HepG2 (cell line): Measurements from ENCODE around the gene ICAM2. TPM values are rescaled to one million over a fixed set of nuclear protein-coding genes. Genes with fewer than 3 reads are reported as not detected.

Source experiments
- ATAC-seq: fragments of 200-7000 bp; cut with Tn5 transposase; 3 replicates; pipeline ENCODE4 v1.9.1; 2020; ENCODE audit warnings: mild to moderate bottlenecking, moderate library complexity
- BruUV-seq: library from RNA; stranded (reverse); fragments of 400-500 nt; replicated peaks from 2 replicates; lab custom pipeline; 2021; lab: Mats Ljungman, UMichigan
- CTCF ChIA-PET: fragments of 300-600 bp; formaldehyde crosslinking; extraction: SDS; loops from one replicate; lab custom pipeline; 2021; ENCODE audit warnings: low total read pairs, inconsistent platforms, low intra/inter-chr PET ratio; lab: Yijun Ruan, JAX
- POLR2A ChIA-PET: fragments of 350-600 bp; sonication (Branson Sonifier 250); formaldehyde crosslinking; loops from one replicate; lab custom pipeline; 2020; ENCODE audit warnings: antibody characterized with exemption, inconsistent platforms; lab: Yijun Ruan, JAX
- DNase-seq: peaks from one replicate; pipeline ENCODE4 v3.0.0-alpha.2; 2015; ENCODE audit warnings: low spot score
- FAIRE-seq: peaks from 3 replicates; lab custom pipeline; 2011; peaks lifted over from hg19 to GRCh38; lab: Jason Lieb, UNC
- H2AFZ ChIP-seq: one replicate; pipeline ENCODE4 v1.6.1; 2011; ENCODE audit warnings: low read length, inconsistent platforms
- H3K27ac ChIP-seq: fragments of 300-600 bp; 3 replicates; pipeline ENCODE4 v1.8.0; 2011; ENCODE audit warnings: mixed run types, mild to moderate bottlenecking, mixed read lengths, low read length, inconsistent platforms; ENCODE audit not compliant: insufficient read depth; ENCODE audit errors: extremely low read length
- H3K27me3 ChIP-seq, 2 experiments: fragments of 200-600 bp in 1 of 2; 2 replicates in 1 of 2; 3 replicates in 1 of 2; pipeline versions ENCODE4 v1.6.0 to v1.8.0; 2011; ENCODE audit warnings: low read length in 2 of 2, mild to moderate bottlenecking in 2 of 2, moderate library complexity in 2 of 2, inconsistent platforms in 1 of 2; ENCODE audit not compliant: insufficient read depth in 2 of 2, control insufficient read depth in 1 of 2
- H3K36me3 ChIP-seq, 2 experiments: fragments of 200-600 bp in 1 of 2; replicated peaks in 1 of 2; 2 replicates in 1 of 2; 3 replicates in 1 of 2; pipeline versions ENCODE4 v1.5.1 to v1.8.0; 2011; ENCODE audit warnings: low read length in 2 of 2, inconsistent platforms in 1 of 2; ENCODE audit not compliant: insufficient read depth in 2 of 2, control insufficient read depth in 1 of 2
- H3K4me1 ChIP-seq: 2 replicates; pipeline ENCODE4 v1.5.1; 2012; ENCODE audit warnings: low read length, inconsistent platforms; ENCODE audit not compliant: insufficient read depth
- H3K4me2 ChIP-seq: 2 replicates; pipeline ENCODE4 v1.6.0; 2011; ENCODE audit warnings: low read depth, low read length, inconsistent platforms
- H3K4me3 ChIP-seq, 3 experiments: fragments of 200-600 bp in 1 of 3; sonication (generic), shearing (Covaris generic) in 1 of 3; replicated peaks in 1 of 3; 2 replicates each; pipeline ENCODE4 v1.5.1; 2011 to 2016; ENCODE audit warnings: low read length in 3 of 3, inconsistent platforms in 2 of 3, low read depth in 2 of 3, mild to moderate bottlenecking in 2 of 3, control low read depth in 1 of 3, mixed read lengths in 1 of 3; ENCODE audit not compliant: insufficient read depth in 1 of 3
- H3K79me2 ChIP-seq: one replicate; pipeline ENCODE4 v1.6.1; 2011; ENCODE audit warnings: low read length, inconsistent platforms; ENCODE audit not compliant: insufficient read depth
- H3K9ac ChIP-seq: 2 replicates; pipeline ENCODE4 v1.6.0; 2011; ENCODE audit warnings: mild to moderate bottlenecking, low read depth, low read length, inconsistent platforms; ENCODE audit not compliant: insufficient read depth
- H3K9me3 ChIP-seq: 2 replicates; pipeline ENCODE4 v1.5.1; 2012; ENCODE audit warnings: mild to moderate bottlenecking, low read length
- H4K20me1 ChIP-seq: 2 replicates; pipeline ENCODE4 v1.6.0; 2011; ENCODE audit warnings: inconsistent platforms, mild to moderate bottlenecking, low read length, moderate library complexity; ENCODE audit not compliant: insufficient read depth
- ATF2 ChIP-seq: sonication (generic); formaldehyde crosslinking; IDR thresholded peaks from 2 replicates; pipeline ENCODE4 v1.4.0; 2020; ENCODE audit warnings: missing genetic modification reagents
- BCL6 ChIP-seq: IDR thresholded peaks from 2 replicates; pipeline ENCODE4 v1.6.1; 2016; ENCODE audit warnings: missing genetic modification reagents, missing compliant biosample characterization
- GPBP1L1 ChIP-seq: sonication (generic); formaldehyde crosslinking; IDR thresholded peaks from 2 replicates; pipeline ENCODE4 v1.5.0; 2020; ENCODE audit warnings: mild to moderate bottlenecking, missing genetic modification reagents
- HIVEP1 ChIP-seq: sonication (generic); formaldehyde crosslinking; IDR thresholded peaks from 2 replicates; pipeline ENCODE4 v1.4.0; 2020; ENCODE audit warnings: mild to moderate bottlenecking, missing genetic modification reagents
- KDM4B ChIP-seq: sonication (generic); formaldehyde crosslinking; IDR thresholded peaks from 2 replicates; pipeline ENCODE4 v1.4.0; 2020; ENCODE audit warnings: missing genetic modification reagents
- KLF16 ChIP-seq, 2 experiments: sonication (generic) in 1 of 2; formaldehyde crosslinking in 1 of 2; IDR thresholded peaks; 2 replicates each; pipeline versions ENCODE4 v1.6.1 to v1.8.0; 2016 to 2023; ENCODE audit warnings: missing genetic modification reagents in 2 of 2, missing compliant biosample characterization in 1 of 2
- MIER2 ChIP-seq: IDR thresholded peaks from 2 replicates; pipeline ENCODE4 v1.6.1; 2016; ENCODE audit warnings: missing biosample characterization, missing genetic modification reagents
- NFKBIZ ChIP-seq: IDR thresholded peaks from 2 replicates; pipeline ENCODE4 v1.6.1; 2018; ENCODE audit warnings: missing genetic modification reagents, missing compliant biosample characterization
- POLR2A ChIP-seq, 2 experiments: IDR thresholded peaks; 2 replicates each; pipeline ENCODE4 v1.6.1; 2011; ENCODE audit warnings: low read depth in 2 of 2, low read length in 2 of 2, mild to moderate bottlenecking in 1 of 2, moderate library complexity in 1 of 2; ENCODE audit not compliant: insufficient read depth in 1 of 2
- TEF ChIP-seq: sonication (generic); formaldehyde crosslinking; IDR thresholded peaks from 2 replicates; pipeline ENCODE4 v1.5.0; 2020; ENCODE audit warnings: missing genetic modification reagents
- THYN1 ChIP-seq: sonication (generic); formaldehyde crosslinking; IDR thresholded peaks from 2 replicates; pipeline ENCODE4 v1.8.1; 2023; ENCODE audit warnings: low read depth, mild to moderate bottlenecking, moderate library complexity, missing genetic modification reagents, borderline replicate concordance
- TRIM22 ChIP-seq: fragments of 450-650 bp; IDR thresholded peaks from 2 replicates; pipeline ENCODE4 v1.6.1; 2017
- XBP1 ChIP-seq: sonication (generic); formaldehyde crosslinking; IDR thresholded peaks from 2 replicates; pipeline ENCODE4 v1.5.0; 2020; ENCODE audit warnings: missing genetic modification reagents
- ZMYM2 ChIP-seq: sonication (generic); formaldehyde crosslinking; IDR thresholded peaks from 2 replicates; pipeline ENCODE4 v1.8.0; 2022; ENCODE audit warnings: mild to moderate bottlenecking, missing genetic modification reagents
- ZNF337 ChIP-seq: sonication (generic); formaldehyde crosslinking; IDR thresholded peaks from 2 replicates; pipeline ENCODE4 v1.5.1; 2020; ENCODE audit warnings: missing genetic modification reagents, low read depth, mild to moderate bottlenecking, borderline replicate concordance
- ZNF768 ChIP-seq: sonication (generic); formaldehyde crosslinking; IDR thresholded peaks from 2 replicates; pipeline ENCODE4 v1.4.0; 2020; ENCODE audit warnings: missing genetic modification reagents
- ZNF878 ChIP-seq: sonication (generic); formaldehyde crosslinking; IDR thresholded peaks from 2 replicates; pipeline ENCODE4 v1.8.1; 2023; ENCODE audit warnings: mild to moderate bottlenecking, missing genetic modification reagents, moderate library complexity
- WGBS: methylation state at CpG from one replicate; pipeline ENCODE4 v1.1.6; 2017; ENCODE audit warnings: low lambda C conversion rate; 5-methylcytosine and 5-hydroxymethylcytosine counted together
- in situ Hi-C: cut with HindIII; loops from 2 replicates; pipeline ENCODE4 v1.10.0; 2017; ENCODE audit warnings: low pct_unique_long_range_greater_than_20kb; ENCODE audit not compliant: extremely low pct_ligation_motif_present
- intact Hi-C: fragments of 100-400 bp; cut with micrococcal nuclease; formaldehyde crosslinking; loops from one replicate; pipeline ENCODE4 v1.10.0; 2022; ENCODE audit not compliant: unreplicated experiment
- polyA plus RNA-seq, 8 experiments: library from polyadenylated mRNA; depleted of rRNA in 3 of 8; stranded (reverse) in 7 of 8; unstranded in 1 of 8; fragments of >200 nt; fragmentation: Illumina TruSeq in 4 of 8; extraction: Trizol in 4 of 8; gene quantifications; 2 replicates each; pipeline versions ENCODE4 v1.2.1 to v1.2.3, GENCODE V29; 2011 to 2016; ENCODE audit warnings: low read depth in 4 of 8, missing spikeins in 1 of 8, mixed read lengths in 1 of 8; ENCODE audit not compliant: insufficient read depth in 1 of 8
- total RNA-seq, 5 experiments: library from RNA; depleted of rRNA; stranded (reverse); fragments of >200 nt; fragmentation: Illumina TruSeq; extraction: Trizol; gene quantifications; 2 replicates each; pipeline ENCODE4 v1.2.3, GENCODE V29; 2016; ENCODE audit warnings: low read depth in 1 of 5

ICAM2 gene
- total and polyA plus RNA-seq, 2 of the 13 experiments (the other 11 are each of a cell fraction or from before 2014, with no cell fraction given): 10.9 to 20.8 TPM

- no peak for TF ChIP-seq TRIM22
These were observed 5.4 kb upstream of the ICAM2 start (continued) for GRCh38 chr17:64025732-64026294.

- Histone ChIP-seq H3K79me2 (no peaks in the 10 kb centered on the region), H2AFZ (no peak overlapping the region), H3K27me3 (no peaks in the 10 kb centered on the region; a peak in 1 of 5 replicates), H3K27ac (no peak overlapping the region), H3K36me3 (no peaks in the 10 kb centered on the region), H3K4me2 (peak overlapping the region; percentile 76; the same call in 1 of the 2 replicates), H3K9ac (no peak overlapping the region), H3K9me3 (no peaks in the 10 kb centered on the region), H3K4me3 (no peak overlapping the region), H4K20me1 (no peaks in the 10 kb centered on the region), H3K4me1 (peaks cover 59% of the 10 kb centered on the region)
- ChIA-PET CTCF (interaction anchor here (1.2 to 2.4 kb wide), 4 partner anchors 79 to 113 kb away, joined by 4 to 10 read pairs (median 10); partner anchors contain the start of genes CSHL1 and GH1), POLR2A (interaction anchor here (0.7 to 1.8 kb wide), 5 partner anchors 17 to 120 kb away, joined by 3 to 9 read pairs (median 3); no protein-coding TSS in a partner anchor)
- 47% methylated on average over 19 of the region's 19 CpGs for WGBS
- DNase-seq (no peak), FAIRE-seq (no peak), ATAC-seq (peak; percentile 6; the same call in 2 of the 3 replicates)
- no TSS peak for BruUV-seq
- in situ Hi-C loops: loop anchor here (5.0 kb wide), 1 partner anchor 107 kb away; the partner anchor contains the start of gene ERN1
- intact Hi-C loops: loop anchor here (5.0 kb wide), 1 partner anchor 108 kb away; the partner anchor contains the start of gene GH1
- no peak for TF ChIP-seq THYN1 (CRISPR knock-in tag)
- TF ChIP-seq GPBP1L1 (CRISPR knock-in tag): no peak
- TF ChIP-seq POLR2A (IDR thresholded peaks at IDR 0.05; ENCODE audit: insufficient read depth in 1 of 2, low read depth in 2 of 2, low read length in 2 of 2): no peak
- no peak for TF ChIP-seq ZMYM2
- no peak for TF ChIP-seq KDM4B (CRISPR knock-in tag)
- TF ChIP-seq XBP1: no peak
- no peak for TF ChIP-seq MIER2 (CRISPR knock-in tag)
- TF ChIP-seq HIVEP1 (CRISPR knock-in tag): no peak
- TF ChIP-seq NFKBIZ (CRISPR knock-in tag): no peak
- TF ChIP-seq ATF2 (CRISPR knock-in tag): 0 out of 2 replicates have a peak, but pooled peaks have one; percentile 14
- TF ChIP-seq BCL6 (CRISPR knock-in tag): no peak
- no peak for TF ChIP-seq KLF16 (CRISPR knock-in tag; IDR thresholded peaks at IDR 0.05)
- TF ChIP-seq ZNF337: no peak
- no peak for TF ChIP-seq ZNF878
- no peak for TF ChIP-seq TEF
- TF ChIP-seq ZNF768 (CRISPR knock-in tag): peak; percentile 65; the same call in 1 of the 2 replicates
These were observed 4.6 kb upstream of the ICAM2 start for GRCh38 chr17:64024781-64025731.
